ENCODE data around the gene DOCK3.

The DOCK3 gene

DNA sequence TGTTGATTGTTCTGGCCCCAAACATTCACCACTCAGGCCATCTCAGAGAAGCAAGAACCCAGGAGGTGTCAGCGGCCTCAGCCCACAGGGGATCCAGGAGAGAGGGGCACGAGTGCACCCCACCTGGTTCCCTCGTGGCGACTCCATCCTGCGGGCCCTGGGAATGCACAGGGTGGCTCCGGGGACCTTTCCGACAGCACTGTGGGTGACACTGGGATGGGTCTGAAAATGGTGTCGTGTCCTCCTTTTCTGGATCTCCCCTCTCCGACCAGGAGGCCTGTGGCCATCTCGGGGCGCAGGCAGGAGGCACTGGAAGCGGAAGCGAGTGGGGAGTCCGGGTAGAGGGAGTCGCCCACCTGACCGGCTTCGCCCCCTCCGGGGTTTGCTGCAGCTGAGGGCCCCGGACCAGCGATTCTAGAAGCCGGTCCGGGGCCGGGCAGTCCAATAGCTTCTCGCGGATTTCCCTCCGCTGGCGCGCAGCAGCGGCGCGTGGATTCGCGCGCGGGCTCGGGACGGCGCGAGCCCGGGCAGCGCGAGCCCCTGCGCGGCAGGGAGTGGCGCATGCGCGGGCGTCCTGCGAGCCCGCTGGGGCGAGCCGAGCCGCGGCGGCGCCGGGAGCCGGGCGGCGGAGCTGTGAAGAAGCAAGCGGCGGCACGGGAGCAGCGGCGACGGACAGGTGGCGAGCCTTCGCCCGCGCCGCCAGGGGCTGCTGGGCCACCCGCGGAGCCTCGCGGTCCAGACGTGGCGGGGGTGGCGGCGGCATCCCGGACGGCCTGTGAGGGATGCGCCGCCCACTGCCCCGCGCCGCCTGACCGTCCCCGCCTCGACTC lies at the start of gene DOCK3:
Gene DOCK3, plus strand, starts transcription at position 579 of the 830 bp plus-strand sequence. CDS start 337 bp downstream, outside the sequence.
- Histone ChIP-seq H3K4me3 (peak within 1 kb of the TSS; percentile 7 to 49 (median 37)), H3K27ac (no peak within 1 kb of the TSS)

DNA sequence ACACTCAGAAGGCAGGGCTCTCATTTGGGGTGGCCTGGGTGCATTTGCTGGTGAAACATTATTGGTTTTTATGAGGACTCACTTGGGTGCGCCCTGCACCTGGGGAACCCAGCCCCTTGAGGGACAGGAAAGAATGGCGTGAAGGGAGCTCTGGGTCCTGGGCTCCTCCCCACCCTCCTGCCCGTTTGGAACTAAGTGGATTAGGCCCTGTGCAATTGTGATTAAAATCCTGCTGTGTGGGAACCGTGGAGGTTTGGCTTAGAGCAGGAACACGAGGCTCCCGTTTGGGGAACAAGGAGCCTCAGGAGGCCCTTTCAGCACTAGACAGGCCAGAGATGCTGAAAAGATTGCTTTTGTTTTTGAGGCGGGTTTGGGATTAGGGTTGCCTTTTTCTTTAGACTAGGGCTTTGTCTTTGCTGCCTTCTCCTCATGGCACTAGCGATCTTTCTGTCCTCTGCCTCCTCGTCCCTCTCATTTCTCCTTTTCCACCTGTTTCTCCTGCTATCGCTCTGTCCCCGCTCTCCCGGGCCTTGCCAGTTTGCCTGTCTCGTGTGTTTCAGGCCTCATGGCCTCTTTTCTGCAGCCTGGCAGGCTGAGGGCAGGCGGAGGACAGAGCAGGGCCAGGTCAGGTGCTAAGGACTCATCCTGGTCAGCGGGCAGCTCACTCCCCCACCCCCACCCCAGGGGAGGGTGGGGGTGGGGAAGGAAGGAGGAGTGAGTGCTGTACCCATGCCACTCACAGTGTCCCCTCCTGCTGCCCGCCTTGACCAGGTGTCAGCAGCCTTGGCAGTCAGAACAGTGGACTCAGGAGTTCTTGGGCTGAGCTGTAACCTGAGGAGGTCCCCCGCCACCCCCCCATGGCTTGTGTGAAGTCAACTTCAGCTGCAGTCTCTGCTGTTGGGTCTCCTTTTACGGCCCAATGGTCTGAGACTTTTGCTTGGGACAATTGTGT lies 49.2 kb upstream of the DOCK3 start:
- peak overlapping the region in 18 of 21 experiments; percentile 9 to 86 (median 65) for H3K27ac ChIP-seq

GRCh38 chr3:50626401-50626800 lies 48.3 kb upstream of the DOCK3 start:
- Histone ChIP-seq H3K27ac (peak overlapping the region in 12 of 21 experiments; percentile 1 to 86 (median 42)), H3K4me3 (no peak overlapping the region)

More for the DNA sequence above, 49.2 kb upstream of the DOCK3 start:
- no peak overlapping the region for H3K4me3 ChIP-seq

DNA sequence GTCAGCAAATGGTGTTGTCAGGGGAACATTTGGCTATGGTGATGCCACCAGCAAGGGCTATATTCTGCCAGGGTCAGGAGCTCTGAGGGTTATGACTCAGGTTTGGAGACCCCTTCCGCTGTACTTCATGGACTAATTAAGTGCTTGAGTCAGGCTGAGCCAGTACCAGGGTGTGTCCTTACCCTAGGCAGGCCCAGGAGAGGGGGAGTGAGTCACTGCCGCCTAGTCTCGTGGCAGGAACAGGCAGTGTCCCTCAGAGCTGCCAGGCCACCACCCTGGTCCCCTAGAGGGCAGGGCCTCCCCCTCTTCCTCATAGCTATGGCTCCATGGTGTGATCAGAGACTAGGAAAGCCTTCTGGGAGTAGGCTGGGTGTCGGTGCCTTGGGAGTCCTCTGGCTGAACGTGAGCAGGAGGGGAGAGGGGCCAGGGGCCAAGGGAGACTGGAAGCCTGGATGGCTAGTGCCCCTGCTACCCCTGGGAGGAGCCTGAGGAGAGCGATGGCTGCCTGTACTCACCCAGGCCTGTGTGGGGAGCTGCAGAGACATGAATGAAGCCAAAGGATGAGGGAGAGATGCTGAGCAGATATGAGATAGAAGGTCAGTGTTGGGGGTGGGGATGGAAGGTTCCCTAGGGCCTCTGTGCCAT lies 47.2 kb upstream of the DOCK3 start:
- H3K4me3 ChIP-seq, result no peak overlapping the region
- H3K27ac ChIP-seq, result peak overlapping the region in 18 of 21 experiments; percentile 8 to 86 (median 54)

DNA sequence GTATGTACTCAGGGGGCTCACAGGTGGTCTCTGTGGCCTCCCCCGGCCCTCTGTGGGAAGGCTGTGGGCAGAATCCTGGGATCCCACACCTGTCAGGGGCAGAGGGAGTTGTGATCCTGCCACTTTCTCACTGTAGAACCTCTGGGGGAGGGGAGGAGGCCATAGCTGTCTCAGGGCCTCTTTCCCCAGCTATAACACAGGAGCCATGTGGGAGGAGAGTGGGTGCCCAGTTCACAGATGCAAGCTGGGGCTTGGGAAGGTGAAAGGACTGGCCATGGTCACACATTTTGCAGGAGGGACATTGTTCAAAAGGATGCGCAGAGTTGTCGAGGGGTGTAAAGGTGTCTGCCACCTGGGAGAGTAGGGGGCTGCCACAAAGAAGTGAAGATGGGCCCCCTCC lies 46.1 kb upstream of the DOCK3 start:
- peak overlapping the region in 17 of 21 experiments; percentile 8 to 86 (median 53) for H3K27ac ChIP-seq
- no peak overlapping the region for H3K4me3 ChIP-seq

DNA sequence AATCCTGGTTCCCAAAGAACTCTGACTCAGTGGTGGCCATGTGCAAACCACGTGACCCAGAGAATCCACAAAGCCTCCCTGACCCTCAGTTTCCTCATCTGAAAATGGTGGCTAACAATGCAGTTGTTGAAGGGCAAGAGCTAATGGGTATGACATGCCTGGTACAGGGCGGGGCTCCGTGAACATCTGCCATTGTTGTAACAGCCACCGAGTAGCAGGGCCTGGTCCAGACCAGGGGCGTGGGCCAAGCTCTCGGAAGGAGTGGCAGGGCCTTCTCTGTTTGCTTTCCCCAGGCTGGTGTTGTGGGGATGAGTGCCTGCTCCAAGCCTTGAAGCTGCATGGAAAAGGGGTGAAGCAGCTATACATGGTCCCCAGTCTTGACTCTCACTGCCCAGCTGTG lies 44.3 kb upstream of the DOCK3 start:
- Histone ChIP-seq H3K4me3 (no peak overlapping the region), H3K27ac (peak overlapping the region in 9 of 21 experiments; percentile 33 to 86 (median 58))

DNA sequence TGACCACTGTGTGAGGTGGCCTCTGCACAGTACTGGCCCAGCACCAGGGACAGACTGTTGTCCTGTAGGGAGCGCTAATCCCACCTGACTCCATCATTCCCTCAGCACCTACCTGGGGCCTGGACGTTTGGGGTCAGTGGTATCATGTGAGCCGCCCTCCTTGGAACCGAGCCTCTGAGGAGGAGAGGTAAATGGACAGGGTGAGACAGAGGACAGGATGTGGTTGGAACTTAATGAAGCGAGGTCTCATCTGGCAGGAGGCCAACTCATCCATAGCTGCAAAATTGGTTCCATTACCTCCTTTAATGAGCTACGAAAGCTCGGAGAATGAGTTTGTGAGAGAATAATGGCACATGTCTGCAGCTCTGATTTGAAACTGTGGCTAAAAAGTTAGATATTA lies 43.9 kb upstream of the DOCK3 start:
- no peak overlapping the region for H3K4me3 ChIP-seq
- H3K27ac ChIP-seq, result peak overlapping the region in 6 of 21 experiments; percentile 24 to 76 (median 56)

- H3K27ac ChIP-seq, result peak overlapping the region in 12 of 21 experiments; percentile 7 to 76 (median 40)
- no peak overlapping the region for H3K4me3 ChIP-seq
These were observed 42.3 kb upstream of the DOCK3 start for GRCh38 chr3:50632450-50632849.

DNA sequence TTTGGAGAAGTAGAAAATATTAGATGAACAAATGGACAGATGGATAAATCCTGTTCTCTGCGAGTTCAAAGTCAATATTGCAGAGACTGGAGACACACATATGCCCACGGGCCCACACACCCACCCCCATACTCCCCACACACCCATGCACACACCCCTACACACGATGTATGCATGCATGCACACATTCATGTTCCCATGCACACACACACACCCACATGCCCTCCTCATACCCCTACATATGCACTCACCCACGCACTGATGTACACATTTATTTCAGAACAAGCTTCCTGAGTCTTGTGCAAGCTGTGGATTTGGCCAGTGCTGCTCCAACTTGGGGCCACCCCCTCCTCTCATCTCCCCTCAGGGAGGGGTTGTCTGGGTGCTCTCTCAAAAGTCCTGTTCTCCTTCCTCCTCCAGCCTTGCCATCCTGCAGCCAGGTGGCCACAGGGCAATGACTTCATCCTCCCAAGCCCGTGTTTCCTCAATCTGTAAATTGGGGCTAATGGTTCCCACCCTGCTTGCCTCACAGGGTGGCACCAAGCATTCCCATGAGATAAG lies 41.4 kb upstream of the DOCK3 start:
- Histone ChIP-seq H3K4me3 (no peak overlapping the region), H3K27ac (peak overlapping the region in 7 of 21 experiments; percentile 8 to 76 (median 45))

- no peak overlapping the region for H3K4me3 ChIP-seq
These were observed 39.7 kb upstream of the DOCK3 start for GRCh38 chr3:50635066-50635465.

DNA sequence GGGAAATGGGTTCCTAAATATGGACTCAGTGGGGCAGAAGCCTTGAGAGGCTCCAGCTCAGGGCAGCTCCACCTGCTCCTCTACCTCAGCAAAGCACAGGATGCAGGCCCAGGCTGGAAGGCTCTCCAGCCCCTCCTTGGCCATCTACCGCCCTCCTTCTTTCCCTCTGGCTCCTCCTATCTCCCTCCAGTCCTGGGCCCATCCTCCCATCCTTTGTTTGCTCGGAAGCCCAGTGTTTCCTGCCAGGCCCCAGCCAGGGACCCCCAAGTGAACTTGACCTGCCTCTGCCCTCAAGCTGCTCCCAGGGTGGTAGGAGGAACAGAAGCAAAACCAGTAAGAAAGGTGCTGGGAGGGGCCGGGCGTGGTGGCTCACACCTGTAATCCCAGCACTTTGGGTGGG lies 37.7 kb upstream of the DOCK3 start:
- Histone ChIP-seq H3K4me3 (no peak overlapping the region), H3K27ac (peak overlapping the region in 4 of 21 experiments; percentile 11 to 46 (median 15))

More at GRCh38 chr3:50635066-50635465, 39.7 kb upstream of the DOCK3 start:
- no peak overlapping the region for H3K27ac ChIP-seq

DNA sequence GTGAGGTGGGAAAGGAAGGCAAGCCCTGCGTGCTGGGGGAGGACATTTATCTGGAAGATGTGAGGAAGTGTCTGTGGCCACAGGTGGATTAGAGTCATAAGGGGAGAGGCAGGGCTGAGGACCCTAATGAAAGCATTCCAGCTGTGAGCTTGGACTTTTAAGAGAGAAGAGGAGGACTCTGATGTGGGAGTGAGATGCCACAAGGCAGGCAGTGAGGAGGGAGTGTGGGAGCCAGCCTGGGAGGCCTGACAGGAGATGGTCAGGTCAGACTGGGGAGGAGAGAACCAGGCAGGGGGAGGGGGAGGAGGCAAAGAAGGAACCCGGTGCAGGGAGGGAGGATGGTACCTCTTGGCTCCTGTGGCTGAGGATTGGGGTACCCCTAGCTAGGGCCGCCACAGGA lies 36.8 kb upstream of the DOCK3 start:
- Histone ChIP-seq H3K27ac (peak overlapping the region in 10 of 21 experiments; percentile 8 to 57 (median 38)), H3K4me3 (no peak overlapping the region)

DNA sequence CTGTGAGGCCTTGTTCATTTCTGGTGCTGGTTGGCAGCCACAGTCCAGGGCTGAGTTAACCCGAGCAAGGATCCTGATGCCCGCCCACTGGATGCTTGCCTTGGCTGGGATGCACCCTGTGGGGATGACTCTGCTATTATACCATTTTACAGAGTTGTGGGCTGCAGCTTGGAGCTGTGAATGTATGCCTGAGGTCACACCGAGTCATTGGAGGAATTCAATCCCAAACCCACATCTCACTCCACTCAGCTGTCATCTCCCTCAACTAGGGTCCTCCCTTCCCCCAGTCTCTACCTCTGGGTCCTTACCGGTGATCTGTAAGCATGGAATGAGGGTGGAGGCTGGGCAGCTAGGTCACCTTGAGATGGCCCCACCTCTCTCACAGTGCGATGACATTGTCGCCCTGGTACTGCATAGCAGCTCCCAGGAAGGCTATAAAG lies 35.7 kb upstream of the DOCK3 start:
- no peak overlapping the region for H3K4me3 ChIP-seq

DNA sequence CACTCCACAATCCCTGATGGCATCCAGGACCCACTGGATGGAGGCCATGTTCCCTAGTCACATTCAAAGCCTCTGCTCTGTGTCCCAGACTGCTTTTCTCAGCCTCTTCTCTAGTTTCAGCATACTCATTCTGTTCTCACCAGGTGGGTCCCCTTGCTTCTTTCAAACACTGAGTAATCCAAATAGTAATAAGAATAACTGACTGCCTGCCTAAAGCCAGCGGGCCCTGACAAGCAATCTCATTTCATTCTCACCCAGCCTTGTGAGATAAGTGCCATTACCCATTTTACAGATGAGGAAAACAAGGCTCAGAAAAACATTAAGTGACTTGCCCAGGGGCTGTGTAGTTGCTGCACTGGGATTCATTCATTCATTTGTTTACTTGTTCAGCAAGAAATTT lies 32.3 kb upstream of the DOCK3 start:
- H3K27ac ChIP-seq, result no peak overlapping the region

More for the DNA sequence above, 35.7 kb upstream of the DOCK3 start:
- H3K27ac ChIP-seq, result peak overlapping the region in 2 of 21 experiments; percentile 37 to 43

GRCh38 chr3:50644561-50644960 lies 30.2 kb upstream of the DOCK3 start:
- Histone ChIP-seq H3K27ac (no peak overlapping the region), H3K4me3 (no peak overlapping the region)

More for the DNA sequence above, 32.3 kb upstream of the DOCK3 start:
- no peak overlapping the region for H3K4me3 ChIP-seq

GRCh38 chr3:50645378-50645777 lies 29.3 kb upstream of the DOCK3 start:
- no peak overlapping the region for H3K27ac ChIP-seq
- no peak overlapping the region for H3K4me3 ChIP-seq

DNA sequence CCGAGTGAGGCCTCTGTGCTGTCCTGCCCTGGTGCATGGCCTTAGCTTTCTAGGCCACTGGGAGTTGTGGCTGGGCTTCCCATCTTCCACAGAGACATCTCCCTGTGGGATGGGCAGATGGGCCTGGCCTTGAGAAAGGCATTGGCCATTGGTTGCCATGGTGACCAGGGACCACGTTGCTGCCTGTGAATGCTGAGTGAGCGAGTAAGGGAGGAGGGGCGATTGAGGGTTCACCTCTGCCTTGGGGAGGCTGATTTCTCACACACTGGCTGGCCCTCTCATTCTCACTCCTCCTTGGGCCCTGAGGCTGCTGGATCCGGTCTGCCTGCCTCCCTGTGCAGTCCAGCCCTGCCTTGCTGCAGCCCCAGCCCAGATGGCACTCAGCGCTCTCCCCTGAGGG lies 26.4 kb upstream of the DOCK3 start:
- H3K27ac ChIP-seq, result no peak overlapping the region

GRCh38 chr3:50648944-50649343 lies 25.8 kb upstream of the DOCK3 start:
- Histone ChIP-seq H3K4me3 (no peak overlapping the region), H3K27ac (no peak overlapping the region)

More for the DNA sequence above, 26.4 kb upstream of the DOCK3 start:
- no peak overlapping the region for H3K4me3 ChIP-seq

GRCh38 chr3:50649451-50649931 lies 25.2 kb upstream of the DOCK3 start:
- H3K27ac ChIP-seq, result no peak overlapping the region
- no peak overlapping the region for H3K4me3 ChIP-seq
